ENCODE data around the gene TMEM184A. TPM values are rescaled to one million over a fixed set of nuclear protein-coding genes. Genes with fewer than 3 reads are reported as not detected.
A peak's percentile ranks its signal among the peaks of the same experiment; 100 is the strongest.

The TMEM184A gene
- total and polyA plus RNA-seq, 2 of the 13 experiments (the other 11 are each of a cell fraction or from before 2014, with no cell fraction given) = 9.5 to 20.4 TPM

- TF ChIP-seq MNT (IDR thresholded peaks at IDR 0.05) (no peak), USF2 (IDR thresholded peaks at IDR 0.05; ENCODE audit: low read depth, low read length) (no peak), USF2 (CRISPR knock-in tag; IDR thresholded peaks at IDR 0.05; ENCODE audit: borderline replicate concordance) (peak; percentile 58; the same call in 1 of the 2 replicates), HINFP (CRISPR knock-in tag; IDR thresholded peaks at IDR 0.05; ENCODE audit: low read depth) (no peak), NR2F6 (IDR thresholded peaks at IDR 0.05) (0 out of 2 replicates have a peak, but pooled peaks have one; percentile 37), NR2F6 (CRISPR knock-in tag; IDR thresholded peaks at IDR 0.05) (0 out of 2 replicates have a peak, but pooled peaks have one; percentile 48), ZNF160 (CRISPR knock-in tag; IDR thresholded peaks at IDR 0.05) (no peak), ZNF446 (CRISPR knock-in tag; IDR thresholded peaks at IDR 0.05) (no peak), EZH2 (conservative IDR thresholded peaks at IDR 0.05; ENCODE audit: low read depth, low read length) (no peak), ZC3H13 (CRISPR knock-in tag; IDR thresholded peaks at IDR 0.05) (no peak), SP1 (IDR thresholded peaks at IDR 0.05) (no peak), SP1 (CRISPR knock-in tag; IDR thresholded peaks at IDR 0.05) (no peak), FOSL2 (CRISPR knock-in tag; IDR thresholded peaks at IDR 0.05) (no peak), ZNF281 (CRISPR knock-in tag; IDR thresholded peaks at IDR 0.05; ENCODE audit: borderline replicate concordance) (no peak; the same call in 1 of the 2 replicates)
Observed at GRCh38 chr7:1511444-1512422, 44.3 kb downstream of the TMEM184A start (continued).

All from HepG2 (cell line).